ENCODE data around the gene ALOX5AP.

Gene ALOX5AP

DNA sequence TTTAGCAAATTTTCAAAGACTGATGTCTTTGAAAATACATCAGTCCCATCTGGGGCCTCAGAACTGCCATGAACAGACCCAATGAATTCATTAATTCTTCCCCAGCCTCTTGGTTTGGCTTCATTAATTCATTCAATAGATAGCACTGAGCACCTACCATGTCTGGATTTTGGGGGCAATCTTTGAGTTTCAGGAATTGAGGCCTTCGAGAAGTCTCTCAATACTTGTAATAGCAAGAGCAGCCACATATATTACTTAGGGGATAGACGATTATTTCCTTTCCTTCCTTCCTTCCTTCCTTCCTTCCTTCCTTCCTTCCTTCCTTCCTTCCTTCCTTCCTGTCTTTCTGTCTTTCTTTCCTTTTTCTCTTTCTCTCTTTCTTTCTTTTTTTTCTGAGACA is 64.8 kb downstream of the ALOX5AP start:
- no peak for DNase-seq

DNA sequence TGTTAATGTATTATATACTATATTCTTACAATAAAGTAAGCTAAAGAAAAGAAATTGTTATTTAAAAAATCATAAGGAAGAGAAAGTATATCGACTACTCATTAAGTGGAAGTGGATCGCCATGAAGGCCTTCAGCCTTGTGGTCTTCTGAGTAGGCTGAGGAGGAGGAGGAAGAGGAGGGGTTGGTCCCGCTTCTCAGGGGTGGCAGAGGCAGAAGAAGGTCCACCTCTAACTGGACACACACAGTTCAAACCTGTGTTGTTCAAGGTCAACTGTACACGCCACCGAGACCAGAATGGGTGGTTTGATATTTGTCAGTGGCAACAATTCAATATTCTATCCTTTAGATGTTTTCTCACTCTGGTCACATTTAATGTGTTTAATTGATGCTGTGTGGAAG is 67.2 kb downstream of the ALOX5AP start:
- no peak for DNase-seq

DNA sequence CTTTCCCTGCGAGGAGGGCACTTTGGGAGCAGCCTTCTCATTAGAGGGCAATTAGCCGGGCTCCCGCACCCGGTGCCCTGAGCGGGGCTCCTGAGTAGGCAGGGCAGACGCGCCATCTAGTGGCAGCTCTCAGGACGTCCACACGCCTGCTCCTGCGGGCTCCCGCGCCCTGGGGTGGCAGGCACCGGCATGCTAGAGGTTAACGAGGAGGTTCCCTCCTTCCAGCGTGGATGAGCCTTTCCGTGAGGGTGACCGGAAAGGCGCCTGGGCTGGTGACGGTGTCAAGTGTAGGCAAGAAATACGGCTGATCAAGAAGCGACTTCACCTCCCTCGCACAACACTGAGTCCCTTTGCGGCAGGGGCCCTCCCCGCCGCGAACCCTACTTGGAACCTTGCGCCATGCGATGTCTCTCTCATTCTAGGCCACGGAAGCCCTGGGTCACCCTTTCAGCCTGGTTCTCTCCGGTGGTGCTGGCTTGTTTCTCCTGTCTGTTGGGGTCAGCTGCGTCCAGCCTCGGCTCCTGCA is 67.7 kb downstream of the ALOX5AP start:
- DNase-seq = peak; percentile 87

DNA sequence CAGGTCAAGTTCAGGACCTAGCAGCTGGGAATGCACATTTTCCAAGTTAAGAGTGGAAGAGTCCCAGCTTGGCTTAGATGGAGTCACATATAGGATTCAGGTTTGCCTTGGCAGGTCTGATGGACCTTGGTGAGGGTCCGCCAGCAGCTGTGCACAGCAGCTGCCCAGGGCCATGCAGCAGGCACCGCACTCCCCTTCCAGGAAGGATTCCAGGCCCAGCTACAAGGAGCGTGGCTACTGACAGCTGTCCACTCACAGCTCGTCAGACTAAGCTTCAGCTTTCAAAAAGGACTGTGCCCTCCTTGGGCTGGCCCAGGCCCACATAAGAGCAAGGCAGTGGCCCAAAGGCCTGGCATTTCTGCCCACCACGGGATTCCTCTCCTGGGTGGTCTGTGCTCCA is 68.4 kb downstream of the ALOX5AP start:
- no peak for DNase-seq

DNA sequence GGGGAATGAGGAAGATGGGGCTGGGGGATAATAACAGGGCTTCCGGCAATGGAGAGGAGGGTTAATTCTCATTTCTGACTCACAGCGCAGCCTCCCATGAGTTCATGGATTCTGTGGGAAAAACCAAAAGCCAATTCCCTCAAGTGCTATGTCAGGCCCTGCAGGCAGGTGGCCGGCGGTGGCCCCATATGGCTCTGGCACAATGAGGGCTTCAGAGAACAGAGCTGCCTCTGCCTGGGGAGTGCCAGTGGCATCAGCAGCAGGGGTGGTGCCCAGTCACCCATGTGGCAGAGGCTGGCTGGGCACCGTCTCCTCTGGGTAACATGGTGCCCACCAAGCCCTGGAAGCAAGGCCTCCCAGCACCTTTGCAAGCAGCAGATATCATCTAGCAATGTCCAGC is 69.1 kb downstream of the ALOX5AP start:
- DNase-seq = no peak

DNA sequence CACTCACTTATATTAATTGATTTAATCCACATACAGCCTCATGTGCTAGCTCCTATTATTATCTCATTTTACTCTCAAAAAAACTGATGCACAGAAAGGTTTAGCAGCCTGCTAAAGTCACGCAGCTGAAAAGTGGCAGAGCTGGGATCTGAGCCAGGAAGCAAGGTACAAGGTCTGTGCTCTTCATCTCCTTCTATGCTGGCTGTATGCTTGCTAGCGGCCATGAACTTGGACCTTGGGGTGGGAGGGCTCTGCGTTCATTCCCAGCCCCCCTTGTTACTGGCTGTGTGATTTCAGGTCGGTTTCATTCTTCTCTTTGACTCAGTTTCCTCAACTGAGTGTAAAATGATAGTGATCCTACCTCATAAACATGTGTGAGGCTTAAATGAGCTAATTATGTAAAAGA is 69.8 kb downstream of the ALOX5AP start:
- DNase-seq = no peak

DNA sequence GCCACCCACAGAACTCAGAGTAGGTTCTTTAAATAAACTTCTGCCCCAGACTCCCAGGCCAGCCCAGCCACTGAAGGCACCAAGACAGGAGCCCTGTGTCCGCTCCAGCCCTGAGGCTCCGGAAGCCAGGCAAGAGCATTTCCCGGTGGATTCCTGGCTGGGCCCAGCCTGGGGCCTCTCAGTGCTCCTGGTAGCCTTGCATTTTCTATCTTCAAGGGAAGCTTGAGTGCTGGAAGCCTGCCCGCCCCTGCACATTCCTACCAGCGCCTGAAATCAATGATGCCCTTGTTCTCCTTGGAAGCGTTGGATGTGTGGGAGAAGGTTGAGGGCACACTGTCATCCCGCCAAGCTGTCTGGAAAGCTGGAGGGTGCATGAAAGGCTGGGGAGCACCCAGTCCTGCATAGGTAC is 70.3 kb downstream of the ALOX5AP start:
- DNase-seq = no peak

DNA sequence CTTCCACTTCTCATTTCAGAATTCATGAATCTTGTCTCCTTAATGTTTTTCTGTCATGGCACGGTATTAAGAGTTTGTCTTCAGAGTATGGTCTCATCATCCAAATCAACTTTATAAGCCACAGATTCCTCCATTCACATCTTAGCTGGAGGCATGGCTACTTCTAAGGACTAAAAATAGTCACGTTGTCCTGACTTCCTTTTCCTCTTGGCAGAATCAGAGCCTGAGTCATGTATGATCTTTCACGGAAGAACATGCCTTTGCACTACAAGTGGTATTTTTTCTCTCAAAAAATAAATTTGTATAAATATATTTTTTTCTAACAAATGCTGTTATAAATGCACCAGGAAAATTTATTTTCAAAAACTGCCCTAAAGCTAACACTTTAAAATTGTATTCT is 71.4 kb downstream of the ALOX5AP start:
- DNase-seq = no peak

DNA sequence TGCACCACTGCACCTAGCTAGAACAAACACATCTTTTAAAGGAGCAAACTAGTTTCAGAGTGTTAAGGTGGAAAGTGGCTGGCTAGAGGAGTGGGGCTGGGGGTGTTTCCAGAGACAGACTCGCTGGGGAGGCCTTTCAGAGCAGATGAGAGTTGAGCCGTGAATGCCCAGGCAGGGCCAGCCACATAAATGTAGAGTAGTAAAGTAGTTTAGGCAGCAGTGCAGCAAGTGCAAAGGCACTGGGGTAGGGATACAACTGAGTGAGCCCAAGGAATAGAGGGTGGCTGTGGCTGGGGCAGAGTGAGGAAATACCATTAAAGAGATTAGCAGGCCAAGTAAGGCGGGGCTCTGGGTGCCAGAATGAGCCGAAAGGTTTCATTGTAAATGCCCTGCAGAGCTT is 72.0 kb downstream of the ALOX5AP start:
- no peak for DNase-seq

DNA sequence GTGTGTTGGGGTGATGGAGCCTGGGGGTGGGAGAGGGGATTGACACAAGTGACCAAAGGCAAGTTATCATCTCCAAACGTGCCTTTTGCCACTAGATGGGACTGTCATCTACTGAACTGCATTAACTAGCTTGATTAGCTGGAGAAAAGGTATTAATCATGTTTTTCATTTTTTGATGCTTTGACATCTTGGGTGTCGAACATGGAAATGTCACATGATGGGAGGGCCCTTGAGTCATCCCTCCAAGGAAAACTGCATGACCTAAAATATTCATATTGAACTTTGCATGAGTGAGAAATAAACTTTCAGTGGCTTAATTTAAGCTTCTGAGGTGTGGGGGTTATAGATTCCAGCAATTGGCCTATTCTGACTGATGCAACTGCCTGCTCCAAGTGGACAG is 73.3 kb downstream of the ALOX5AP start:
- DNase-seq = no peak

DNA sequence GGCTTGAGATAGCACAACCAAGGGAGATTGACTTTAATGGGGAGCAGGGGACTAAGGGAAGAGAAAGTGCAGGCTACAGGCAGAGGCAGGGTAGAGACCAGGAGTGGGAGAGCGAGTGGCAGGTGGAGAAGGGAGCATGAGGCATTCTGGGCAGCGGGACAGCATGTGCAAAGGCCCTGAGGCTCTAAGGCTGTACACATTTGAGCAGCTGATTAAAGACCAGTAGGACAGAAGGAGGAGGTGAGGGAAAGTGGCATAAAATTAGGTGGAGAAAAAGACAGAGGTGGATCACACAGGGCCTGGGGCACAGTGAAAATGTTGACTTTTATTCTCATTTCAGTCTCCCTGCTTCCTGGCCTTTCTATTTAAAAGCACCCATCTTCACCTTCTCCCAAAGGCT is 74.4 kb downstream of the ALOX5AP start:
- DNase-seq = no peak

DNA sequence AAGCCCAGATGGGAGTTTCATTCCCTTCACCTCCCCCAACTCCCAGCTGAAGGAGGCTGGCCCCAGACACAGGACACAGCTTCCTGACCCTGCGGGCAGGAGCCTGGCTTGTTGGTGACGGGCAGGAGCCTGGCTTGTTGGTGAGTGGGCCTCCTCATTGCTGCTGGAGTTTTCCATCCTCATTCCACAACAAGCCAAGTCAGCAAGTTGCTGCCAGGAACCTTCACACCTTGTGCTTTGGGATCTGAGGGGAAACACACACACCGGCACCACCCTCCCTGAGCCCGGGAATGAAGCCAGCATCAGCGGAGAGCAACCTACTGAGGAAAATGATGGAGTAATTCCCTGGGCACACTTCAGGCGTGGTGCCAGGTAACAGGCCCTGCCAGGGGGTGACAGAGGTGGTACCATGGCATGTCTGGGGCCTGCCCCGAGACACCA is 74.9 kb downstream of the ALOX5AP start:
- DNase-seq = no peak

DNA sequence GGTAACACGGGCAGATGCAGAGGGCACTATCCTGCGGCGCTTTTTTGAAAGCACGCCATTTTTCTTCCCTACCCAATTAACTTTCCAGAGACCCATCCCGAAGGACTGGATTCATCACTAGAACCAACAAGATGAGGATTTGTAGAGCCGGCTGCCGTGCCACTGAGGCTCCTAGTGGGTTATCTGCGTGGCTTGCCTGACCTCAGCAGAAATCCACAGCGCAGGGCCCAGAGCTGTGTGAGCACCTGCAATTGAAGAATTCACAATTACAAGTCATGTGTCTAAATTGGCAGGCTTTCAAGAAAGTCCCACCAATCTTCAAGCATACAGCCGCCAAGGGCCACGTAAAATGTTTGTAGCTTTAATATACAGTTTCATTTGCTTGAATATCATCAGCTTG is 75.5 kb downstream of the ALOX5AP start:
- no peak for DNase-seq
